Measurements from ENCODE around the gene FXYD3.

- TF ChIP-seq TBP (CRISPR knock-in tag; IDR thresholded peaks at IDR 0.05) (no peak), KLF9 (CRISPR knock-in tag; IDR thresholded peaks at IDR 0.05; ENCODE audit: low read depth) (no peak), USF2 (IDR thresholded peaks at IDR 0.05; ENCODE audit: low read depth, low read length) (no peak), USF2 (CRISPR knock-in tag; IDR thresholded peaks at IDR 0.05; ENCODE audit: borderline replicate concordance) (no peak), ZBTB34 (CRISPR knock-in tag; IDR thresholded peaks at IDR 0.05) (no peak), ZNF44 (CRISPR knock-in tag; IDR thresholded peaks at IDR 0.05) (no peak), RFX5 (IDR thresholded peaks at IDR 0.05; ENCODE audit: low read depth, low read length) (no peak)
Measured at GRCh38 chr19:35140207-35140961, 24.8 kb downstream of the FXYD3 start.
